Measurements from ENCODE around the gene COL23A1. TPM values are rescaled to one million over a fixed set of nuclear protein-coding genes. Genes with fewer than 3 reads are reported as not detected.

COL23A1 gene
- polyA plus RNA-seq, 2 of the 4 experiments (the other 2 are of a cell fraction) = not detected

GRCh38 chr5:178544166-178544834, 45.9 kb downstream of the COL23A1 start (continued):
- no peak for TF ChIP-seq BCL3 (IDR thresholded peaks at IDR 0.05)

GRCh38 chr5:178542455-178542854, 47.7 kb downstream of the COL23A1 start:
- POLR2A ChIA-PET = no interaction called here
- no peak overlapping the region for H3K4me2 ChIP-seq

GRCh38 chr5:178540526-178540925, 49.7 kb downstream of the COL23A1 start:
- H3K27ac ChIP-seq = no peak overlapping the region
- DNase-seq (ENCODE audit: low read depth in 1 of 2, low spot score in 1 of 2) (no peak), ATAC-seq (no peak), FAIRE-seq (no peak)
- ChIA-PET POLR2A (no interaction called here), CTCF (no interaction called here)
- H3K4me1 ChIP-seq = no peaks in the 10 kb centered on the region
- TF ChIP-seq RFX5 (IDR thresholded peaks at IDR 0.05) (no peak), ZSCAN20 (CRISPR knock-in tag; IDR thresholded peaks at IDR 0.05) (no peak), CEBPB (IDR thresholded peaks at IDR 0.05) (no peak)
- 38% methylated on average over 6 of the region's 6 CpGs for WGBS (ENCODE audit: missing lambda C conversion rate)
- no peak overlapping the region for H3K4me2 ChIP-seq
- no peak overlapping the region for H3K4me3 ChIP-seq
- peaks cover 8% of the 10 kb centered on the region; the same call in 2 of the 3 replicates for H3K9me3 ChIP-seq

More at GRCh38 chr5:178542455-178542854, 47.7 kb downstream of the COL23A1 start:
- no peak for ATAC-seq
- no peak for TF ChIP-seq CHD4 (IDR thresholded peaks at IDR 0.05; ENCODE audit: borderline replicate concordance)
- no peak for TF ChIP-seq CBX8 (IDR thresholded peaks at IDR 0.05)
- no peak for TF ChIP-seq POLR2AphosphoS2 (conservative IDR thresholded peaks at IDR 0.05; ENCODE audit: low read length)
- no peak for TF ChIP-seq TFCP2L1 (CRISPR knock-in tag; IDR thresholded peaks at IDR 0.05)
- TF ChIP-seq CEBPB (IDR thresholded peaks at IDR 0.05) = no peak
- no peak for TF ChIP-seq FOXS1 (CRISPR knock-in tag; IDR thresholded peaks at IDR 0.05)
- no peak for TF ChIP-seq HEYL (CRISPR knock-in tag; IDR thresholded peaks at IDR 0.05)
- TF ChIP-seq RARB (CRISPR knock-in tag; IDR thresholded peaks at IDR 0.05) = no peak
- no peak overlapping the region for H3K27ac ChIP-seq
- H3K4me3 ChIP-seq = no peak overlapping the region
- FAIRE-seq = no peak
- 37% methylated on average over 7 of the region's 7 CpGs for WGBS (ENCODE audit: missing lambda C conversion rate)
- CTCF ChIA-PET = interaction anchor here (1.1 kb wide), 1 partner anchor 9 kb away, joined by 3 read pairs; no protein-coding TSS in a partner anchor
- DNase-seq (ENCODE audit: low read depth in 1 of 2, low spot score in 1 of 2) = no peak
- H3K4me1 ChIP-seq = no peaks in the 10 kb centered on the region
- H3K9me3 ChIP-seq = peaks cover 2% of the 10 kb centered on the region; the same call in 1 of the 3 replicates

- ChIA-PET CTCF (no interaction called here), POLR2A (no interaction called here)
- ATAC-seq (no peak), FAIRE-seq (no peak), DNase-seq (ENCODE audit: low read depth in 1 of 2, low spot score in 1 of 2) (no peak)
- 50% methylated on average over 7 of the region's 7 CpGs for WGBS (ENCODE audit: missing lambda C conversion rate)
- H3K4me2 ChIP-seq = no peak overlapping the region
- H3K27ac ChIP-seq = no peak overlapping the region
- H3K4me3 ChIP-seq = no peak overlapping the region
- H3K9me3 ChIP-seq = peaks cover 8% of the 10 kb centered on the region; the same call in 2 of the 3 replicates
- TF ChIP-seq HEYL (CRISPR knock-in tag; IDR thresholded peaks at IDR 0.05) (no peak), HMGXB4 (CRISPR knock-in tag; IDR thresholded peaks at IDR 0.05; ENCODE audit: borderline replicate concordance) (no peak), CEBPB (IDR thresholded peaks at IDR 0.05) (no peak), CHD4 (IDR thresholded peaks at IDR 0.05; ENCODE audit: borderline replicate concordance) (no peak), USF2 (IDR thresholded peaks at IDR 0.05) (no peak), RNF2 (IDR thresholded peaks at IDR 0.05; ENCODE audit: borderline replicate concordance, low read depth) (no peak), NPAS2 (CRISPR knock-in tag; IDR thresholded peaks at IDR 0.05; ENCODE audit: borderline replicate concordance) (no peak)
- no peaks in the 10 kb centered on the region for H3K4me1 ChIP-seq
Measured at GRCh38 chr5:178538741-178539229, 51.4 kb downstream of the COL23A1 start.

Measured in A549 (cell line).